Measurements from ENCODE around the gene ASPSCR1. TPM values are rescaled to one million over a fixed set of nuclear protein-coding genes. Genes with fewer than 3 reads are reported as not detected.

Gene ASPSCR1
- total and polyA plus RNA-seq, 2 of the 4 experiments (the other 2 are of a cell fraction): 7.2 to 17.2 TPM

- Histone ChIP-seq H3K4me3 (ENCODE audit: insufficient read depth, low read depth, low read length) (no peak overlapping the region), H3K36me3 (ENCODE audit: control insufficient read depth, insufficient read depth, low read length) (peaks cover 3% of the 10 kb centered on the region; the same call in 1 of the 2 replicates), H4K8ac (ENCODE audit: low read depth in 2 of 2, low read length in 2 of 2) (no peak overlapping the region), H4K91ac (ENCODE audit: insufficient read depth, low read depth, low read length) (no peak overlapping the region), H2BK5ac (ENCODE audit: low read depth, low read length, poor library complexity, severe bottlenecking) (no peak overlapping the region), H3K14ac (replicated peaks; ENCODE audit: low read depth, low read length) (no peak overlapping the region), H3K9me3 (ENCODE audit: control insufficient read depth, insufficient read depth, low read length) (no peaks in the 10 kb centered on the region), H3K27me3 (ENCODE audit: control insufficient read depth, insufficient read depth, low read length) (no peaks in the 10 kb centered on the region), H2BK20ac (ENCODE audit: low read depth, low read length) (no peak overlapping the region), H2AK5ac (ENCODE audit: low read depth, low read length) (no peak overlapping the region), H4K5ac (ENCODE audit: low read depth, low read length) (no peak overlapping the region), H4K20me1 (ENCODE audit: insufficient read depth, low read length) (no peaks in the 10 kb centered on the region; the same call in 1 of the 2 replicates), H2AK9ac (replicated peaks; ENCODE audit: low read depth, low read length, poor library complexity) (no peak overlapping the region), H2BK120ac (ENCODE audit: low read depth, low read length) (no peak overlapping the region), H2BK15ac (ENCODE audit: low read depth, low read length) (no peak overlapping the region), H3K27ac (ENCODE audit: insufficient read depth, low read length) (no peak overlapping the region), H3K23ac (ENCODE audit: low read depth, low read length) (no peak overlapping the region), H3K4ac (ENCODE audit: low read depth, low read length) (no peak overlapping the region), H3K9me1 (ENCODE audit: insufficient read depth, low read length) (peaks cover 9% of the 10 kb centered on the region), H3K9ac (ENCODE audit: low read depth, low read length) (no peak overlapping the region), H3K79me1 (ENCODE audit: low read depth in 1 of 2, low read length in 2 of 2) (peaks cover 5 to 21% of the 10 kb centered on the region in 2 experiments; a peak in 3 of 4 replicates), H3K56ac (ENCODE audit: extremely low read depth, insufficient read depth, low read length) (no peak overlapping the region), H2AFZ (replicated peaks; ENCODE audit: low read length, poor library complexity) (no peak overlapping the region), H3K4me1 (ENCODE audit: control insufficient read depth, insufficient read depth, low read length) (peaks cover 14% of the 10 kb centered on the region), H3K18ac (ENCODE audit: low read depth, low read length) (no peak overlapping the region), H3K4me2 (ENCODE audit: low read depth, low read length) (no peak overlapping the region)
- ChIA-PET POLR2A (ENCODE audit: unreplicated experiment) (no interaction called here), CTCF (interaction anchor here (0.7 kb wide), 1 partner anchor 459 kb away, joined by 3 read pairs; no protein-coding TSS in a partner anchor)
- TF ChIP-seq MXI1 (IDR thresholded peaks at IDR 0.05; ENCODE audit: borderline replicate concordance, low read depth, low read length): no peak
- no peak for TF ChIP-seq POLR2A (IDR thresholded peaks at IDR 0.05; ENCODE audit: low read depth, low read length)
- TF ChIP-seq USF2 (IDR thresholded peaks at IDR 0.05; ENCODE audit: low read depth, low read length): no peak
- TF ChIP-seq SMC3 (IDR thresholded peaks at IDR 0.05; ENCODE audit: low read depth, low read length): no peak
- no peak for TF ChIP-seq RCOR1 (IDR thresholded peaks at IDR 0.05; ENCODE audit: insufficient replicate concordance, low read length)
- TF ChIP-seq ELK1 (IDR thresholded peaks at IDR 0.05; ENCODE audit: borderline replicate concordance, low read depth, low read length): no peak
- no peak for TF ChIP-seq MAFK (IDR thresholded peaks at IDR 0.05; ENCODE audit: low read depth, low read length)
- no peak for TF ChIP-seq FOS (IDR thresholded peaks at IDR 0.05; ENCODE audit: low read depth, low read length)
- TF ChIP-seq CEBPB (IDR thresholded peaks at IDR 0.05; ENCODE audit: low read depth, low read length): no peak
- no peak for TF ChIP-seq CTCF (conservative IDR thresholded peaks at IDR 0.05; ENCODE audit: low read depth, low read length)
- no peak for TF ChIP-seq RAD21 (IDR thresholded peaks at IDR 0.05; ENCODE audit: low read length)
- no peak for TF ChIP-seq RFX5 (IDR thresholded peaks at IDR 0.05; ENCODE audit: low read depth, low read length)
- no peak for TF ChIP-seq CHD1 (IDR thresholded peaks at IDR 0.05; ENCODE audit: low read depth, low read length)
- no peak for TF ChIP-seq BHLHE40 (IDR thresholded peaks at IDR 0.05; ENCODE audit: low read depth, low read length)
- TF ChIP-seq MAZ (IDR thresholded peaks at IDR 0.05; ENCODE audit: borderline replicate concordance, low read depth, low read length): no peak
- no peak for TF ChIP-seq NFE2L2 (IDR thresholded peaks at IDR 0.05; ENCODE audit: low read depth, low read length)
- ATAC-seq (ENCODE audit: low read depth) (no peak), DNase-seq (no peak)
- BruUV-seq (replicated peaks): no TSS peak
- in situ Hi-C loops (cut with MboI; ENCODE audit: low sequenced_read_pairs): no loop called here
- dilution Hi-C loops (cut with HindIII; ENCODE audit: low sequenced_read_pairs, unreplicated experiment): no loop called here
- 96% methylated on average over 6 of the region's 15 CpGs; no CpG with 5 or more reads in 1 of the 2 experiments for WGBS, 2 experiments (ENCODE audit: extremely low coverage in 2 of 2, insufficient read length in 1 of 2)
- intact Hi-C loops (cut with micrococcal nuclease): no loop called here
Observed at GRCh38 chr17:82009413-82009812, 32.0 kb downstream of the ASPSCR1 start.
